Activated T-cell treated with anti-CD3 and anti-CD28 coated beads, Interleukin-2, amount 50 U/mL, for 4 hours (primary cell): Measurements from ENCODE around the gene EIF2A. TPM values are rescaled to one million over a fixed set of nuclear protein-coding genes. Genes with fewer than 3 reads are reported as not detected.
A peak's percentile ranks its signal among the peaks of the same experiment; 100 is the strongest.
"Not testable (repeated sequence)": the region's sequence is repeated elsewhere in the genome, so short reads cannot be mapped to it uniquely, and the experiment has no call there.

Experiments
- ATAC-seq, 2 donors: fragments of 200-7000 bp; cut with Tn5 transposase; one replicate each; pipeline ENCODE4 v1.10.0; 2021
- DNase-seq: peaks from one replicate; pipeline ENCODE4 v3.0.0-alpha.2; 2020
- H3K27me3 Mint-ChIP-seq: one replicate; pipeline ENCODE4 v1.8.0; 2021; ENCODE audit warnings: low read depth, mixed read lengths
- H3K36me3 Mint-ChIP-seq: one replicate; pipeline ENCODE4 v1.8.0; 2022; ENCODE audit warnings: mixed read lengths; ENCODE audit not compliant: insufficient read depth
- H3K4me1 Mint-ChIP-seq: one replicate; pipeline ENCODE4 v1.8.0; 2021; ENCODE audit warnings: low read depth, mixed read lengths
- H3K4me3 Mint-ChIP-seq: one replicate; pipeline ENCODE4 v1.8.0; 2021; ENCODE audit warnings: mild to moderate bottlenecking, moderate library complexity, mixed read lengths
- H3K9me3 Mint-ChIP-seq: one replicate; pipeline ENCODE4 v1.8.0; 2021; ENCODE audit warnings: mixed read lengths
- total RNA-seq, 3 donors: library from RNA; stranded (reverse); gene quantifications; one replicate each; pipeline ENCODE4 v1.2.1, GENCODE V29; 2021

EIF2A gene
- 100 to 1,000 TPM; 163 to 180 (median 163) TPM for total RNA-seq

DNA sequence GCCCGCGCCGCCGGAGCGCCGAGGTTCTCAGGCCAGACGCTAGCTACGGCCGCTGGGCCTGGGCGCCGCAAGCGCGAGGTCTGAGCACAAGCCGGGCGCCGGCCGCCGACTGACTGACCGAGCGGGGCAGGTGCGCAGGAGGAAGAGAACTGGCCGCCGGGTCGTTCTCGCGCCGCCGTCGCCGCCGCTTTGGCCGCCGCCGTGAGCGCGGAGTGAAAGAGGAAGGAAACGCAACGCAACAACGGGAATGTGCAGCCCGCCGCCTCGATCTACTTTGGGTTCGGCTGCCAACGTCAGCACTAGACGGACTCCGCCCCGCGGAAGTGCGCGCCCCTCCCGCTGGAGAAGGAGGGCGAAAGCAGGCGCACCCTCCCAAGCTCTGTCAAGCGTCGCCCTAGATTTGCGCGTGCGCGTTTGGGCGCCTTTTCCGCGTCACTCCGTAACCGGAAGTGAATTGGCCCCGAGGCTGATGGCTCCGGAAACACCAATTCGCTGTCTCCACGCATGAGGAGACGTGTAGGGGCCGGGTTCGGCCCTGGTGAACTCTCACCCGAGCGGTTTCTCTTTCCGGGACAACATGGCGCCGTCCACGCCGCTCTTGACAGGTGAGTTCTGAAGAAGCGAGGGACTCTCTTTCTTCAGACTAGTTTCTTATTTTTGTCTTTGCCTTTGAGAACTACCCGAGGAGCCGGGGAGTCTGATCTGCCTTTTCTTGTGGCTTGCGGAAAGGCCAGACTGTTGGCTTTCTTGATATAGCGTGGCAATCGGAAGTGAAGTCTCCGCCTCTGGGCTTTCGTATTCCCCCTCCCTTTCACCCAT is at the start of gene EIF2A, which contains the start of gene SERP1:
Gene EIF2A, plus strand, starts transcription at position 562 of the 819 bp plus-strand sequence. Its CDS starts 16 bp downstream, at position 578.
Gene SERP1, minus strand, starts transcription at position 271 of the 819 bp plus-strand sequence. CDS start 361 bp downstream, outside the sequence.
- Mint-ChIP-seq H3K36me3 (peaks cover 44% of the 10 kb centered on the region), H3K4me1 (peaks cover 60% of the 10 kb centered on the region), H3K9me3 (no peaks in the 10 kb centered on the region), H3K4me3 (peak within 1 kb of the TSS; percentile 96), H3K27me3 (no peaks in the 10 kb centered on the region)
- peak; percentile 91 to 92 for ATAC-seq
- peak; percentile 99 for DNase-seq

DNA sequence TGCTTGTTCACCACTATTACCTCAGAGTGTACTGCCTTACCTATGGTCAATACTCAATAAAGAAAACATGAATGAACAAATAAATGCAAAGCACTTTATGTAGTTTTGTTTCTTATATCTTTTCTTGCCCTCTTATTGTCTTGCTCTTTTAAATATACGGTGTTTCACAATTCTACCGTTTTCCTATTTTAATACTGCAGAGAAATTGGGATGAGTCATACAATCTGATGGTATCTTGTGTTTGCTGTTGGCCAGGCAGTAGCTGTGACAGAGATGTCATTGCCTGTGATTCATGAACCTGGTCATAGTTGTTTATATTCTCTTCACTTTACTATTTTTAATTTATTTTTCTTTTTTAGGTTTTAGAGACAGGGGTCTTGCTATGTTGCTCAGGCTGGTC is 48.6 kb upstream of the EIF2A start:
- ATAC-seq = no peak
- no peak for DNase-seq
- Mint-ChIP-seq H3K9me3 (peaks cover 4% of the 10 kb centered on the region), H3K4me3 (no peak overlapping the region), H3K4me1 (no peaks in the 10 kb centered on the region), H3K36me3 (no peaks in the 10 kb centered on the region), H3K27me3 (no peaks in the 10 kb centered on the region)

DNA sequence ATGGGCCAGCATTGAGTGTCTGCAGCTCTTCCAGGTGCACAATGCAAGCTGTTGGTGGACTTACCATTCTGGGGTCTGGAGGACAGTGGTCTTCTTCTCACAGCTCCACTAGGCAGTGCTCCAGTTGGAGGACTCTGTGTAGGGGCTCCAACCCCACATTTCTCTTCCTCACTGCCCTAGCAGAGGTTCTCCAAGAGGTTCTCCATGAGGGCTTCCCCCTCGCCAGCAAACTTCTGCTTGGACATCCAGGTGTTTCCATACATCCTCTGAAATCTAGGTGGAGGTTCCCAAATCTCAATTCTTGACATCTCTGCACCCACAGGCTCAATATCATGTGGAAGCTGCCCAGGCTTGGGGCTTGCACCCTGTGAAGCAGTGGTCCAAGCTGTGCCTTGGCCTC is 45.6 kb upstream of the EIF2A start:
- ATAC-seq, H3K4me3 Mint-ChIP-seq, H3K4me1 Mint-ChIP-seq, DNase-seq, H3K9me3 Mint-ChIP-seq, H3K36me3 Mint-ChIP-seq: not testable (repeated sequence)
- peaks cover 18% of the 10 kb centered on the region for H3K27me3 Mint-ChIP-seq

DNA sequence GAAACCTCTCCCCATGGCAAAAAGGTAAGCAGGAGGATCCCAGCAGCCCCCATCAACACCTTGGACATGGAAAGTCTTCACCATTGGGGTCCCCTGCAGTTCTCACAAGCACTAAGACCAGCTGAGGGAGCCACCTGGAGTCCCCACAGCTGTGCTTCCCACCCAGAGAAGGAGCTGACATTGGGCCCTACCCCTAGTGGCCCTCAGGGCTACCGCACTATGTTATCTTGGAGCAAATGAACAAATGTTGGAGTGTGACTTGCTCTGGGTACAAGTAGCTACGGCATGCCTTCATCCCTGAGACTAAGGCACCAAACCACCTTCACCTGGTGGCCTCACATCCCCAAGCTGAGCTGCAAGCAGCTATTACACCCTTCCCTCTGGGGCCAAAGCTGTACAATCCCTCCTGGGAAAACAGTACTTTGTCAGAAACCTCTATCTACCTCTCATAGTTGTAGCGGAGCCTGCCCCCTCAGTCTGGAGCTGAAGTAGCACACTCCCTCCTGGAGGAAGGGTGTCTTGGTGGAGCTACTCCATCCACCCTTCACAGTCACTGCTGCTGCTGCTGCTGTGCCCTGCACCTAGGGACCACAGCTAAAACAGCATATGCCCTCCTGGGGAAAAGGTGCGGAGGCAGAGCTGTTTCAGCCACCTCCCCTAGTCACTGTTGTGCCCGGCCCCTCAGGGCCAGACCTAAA is 43.0 kb upstream of the EIF2A start:
- Mint-ChIP-seq H3K27me3 (peaks cover 25% of the 10 kb centered on the region), H3K9me3 (peaks cover 4% of the 10 kb centered on the region), H3K4me1 (no peaks in the 10 kb centered on the region), H3K36me3 (no peaks in the 10 kb centered on the region), H3K4me3 (no peak overlapping the region)
- no peak for DNase-seq
- no peak for ATAC-seq

DNA sequence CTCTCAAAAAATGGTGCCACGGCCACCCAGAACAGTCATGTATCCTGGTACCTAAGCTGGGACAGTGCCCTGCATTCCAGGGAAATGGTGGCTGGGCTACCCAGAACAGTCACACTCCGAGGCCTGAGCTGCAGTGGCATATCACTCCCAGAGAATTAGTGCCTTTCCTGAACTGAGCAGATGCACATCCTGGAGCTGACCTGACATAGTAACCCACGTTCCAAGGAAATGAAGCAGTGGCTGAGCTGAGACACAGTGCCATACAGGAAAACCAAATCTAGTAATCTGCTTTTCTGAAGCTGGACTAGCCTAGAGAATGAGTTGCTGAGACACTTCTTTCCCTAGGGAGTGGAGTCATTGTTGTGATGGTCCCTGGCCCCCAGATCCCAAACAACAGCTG is 42.1 kb upstream of the EIF2A start:
- H3K36me3 Mint-ChIP-seq = no peaks in the 10 kb centered on the region
- ATAC-seq (no peak), DNase-seq (no peak)
- peaks cover 25% of the 10 kb centered on the region for H3K27me3 Mint-ChIP-seq
- H3K4me1 Mint-ChIP-seq = no peaks in the 10 kb centered on the region
- peaks cover 4% of the 10 kb centered on the region for H3K9me3 Mint-ChIP-seq
- no peak overlapping the region for H3K4me3 Mint-ChIP-seq

DNA sequence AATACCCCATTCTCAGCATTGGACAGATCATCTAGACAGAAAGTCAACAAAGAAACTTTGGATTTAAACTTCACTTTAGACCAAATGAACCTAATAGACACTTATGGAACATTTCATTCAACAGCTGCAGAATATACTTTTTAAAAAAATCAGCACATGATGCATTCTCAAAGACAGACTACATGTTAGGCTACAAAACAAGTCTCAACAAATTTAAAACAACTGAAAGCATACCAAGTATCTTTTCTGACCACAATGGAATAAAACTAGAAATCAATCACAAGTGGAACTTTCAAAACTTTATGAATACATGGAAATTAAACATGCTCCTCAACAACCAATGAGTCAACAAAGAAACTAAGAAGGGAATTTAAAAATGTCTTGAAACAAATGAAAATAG is 38.2 kb upstream of the EIF2A start:
- H3K27me3 Mint-ChIP-seq = peaks cover 25% of the 10 kb centered on the region
- DNase-seq (no peak), ATAC-seq (no peak)
- no peak overlapping the region for H3K4me3 Mint-ChIP-seq
- H3K9me3 Mint-ChIP-seq = no peaks in the 10 kb centered on the region
- no peaks in the 10 kb centered on the region for H3K4me1 Mint-ChIP-seq
- H3K36me3 Mint-ChIP-seq = no peaks in the 10 kb centered on the region

DNA sequence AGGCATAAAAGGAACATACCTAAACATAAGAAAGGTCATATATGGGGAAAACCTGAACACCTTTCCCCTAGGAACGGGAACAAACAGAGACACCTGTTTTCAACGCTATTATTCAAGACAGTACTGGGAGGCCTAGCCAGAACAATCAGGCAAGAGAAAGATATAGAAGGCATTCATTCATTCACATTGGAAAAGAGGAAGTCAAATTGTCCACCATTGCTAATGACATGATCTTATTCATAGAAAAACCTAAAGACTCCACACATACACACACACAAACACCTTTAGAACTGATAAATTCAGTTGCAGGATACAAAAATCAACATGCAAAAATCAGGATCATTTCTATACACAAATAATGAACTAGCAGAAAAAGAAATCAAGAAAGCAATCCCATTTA is 36.8 kb upstream of the EIF2A start:
- no peak for ATAC-seq
- Mint-ChIP-seq H3K4me3 (no peak overlapping the region), H3K27me3 (peaks cover 24% of the 10 kb centered on the region), H3K4me1 (no peaks in the 10 kb centered on the region), H3K9me3 (no peaks in the 10 kb centered on the region), H3K36me3 (no peaks in the 10 kb centered on the region)
- DNase-seq = no peak

DNA sequence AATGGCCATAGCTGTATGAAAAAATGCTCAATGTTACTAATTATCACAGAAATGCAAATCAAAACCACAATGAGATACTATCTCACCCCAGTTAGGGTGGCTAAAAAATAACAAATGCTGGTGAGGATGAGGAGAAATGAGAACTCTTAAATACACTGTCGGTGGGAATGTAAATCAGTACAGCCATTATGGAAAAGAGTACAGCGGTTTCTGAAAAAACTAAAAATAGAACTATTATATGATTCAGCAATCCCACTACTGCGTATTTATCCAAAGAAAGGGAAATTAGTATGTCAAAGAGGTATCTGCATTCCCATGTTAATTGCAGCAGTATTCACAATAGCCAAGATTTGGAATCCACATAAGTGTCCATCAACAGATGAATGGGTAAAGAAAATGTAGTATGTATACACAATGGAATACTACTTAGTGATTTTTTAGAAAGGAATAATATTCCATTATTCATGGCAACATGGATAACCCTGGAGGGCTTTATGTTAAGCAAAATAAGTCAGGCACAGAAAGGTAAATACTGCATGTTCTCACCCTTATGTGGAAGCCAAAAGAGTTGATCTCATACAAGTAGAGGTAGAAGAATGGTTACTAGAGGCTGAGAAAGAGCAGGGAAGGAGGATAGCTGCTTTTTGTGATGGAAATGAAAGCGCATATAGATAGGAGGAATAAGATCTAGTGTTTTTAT is 35.3 kb upstream of the EIF2A start:
- Mint-ChIP-seq H3K4me1 (no peaks in the 10 kb centered on the region), H3K36me3 (no peaks in the 10 kb centered on the region), H3K27me3 (peaks cover 13% of the 10 kb centered on the region), H3K4me3 (no peak overlapping the region), H3K9me3 (no peaks in the 10 kb centered on the region)
- DNase-seq = no peak
- no peak for ATAC-seq

DNA sequence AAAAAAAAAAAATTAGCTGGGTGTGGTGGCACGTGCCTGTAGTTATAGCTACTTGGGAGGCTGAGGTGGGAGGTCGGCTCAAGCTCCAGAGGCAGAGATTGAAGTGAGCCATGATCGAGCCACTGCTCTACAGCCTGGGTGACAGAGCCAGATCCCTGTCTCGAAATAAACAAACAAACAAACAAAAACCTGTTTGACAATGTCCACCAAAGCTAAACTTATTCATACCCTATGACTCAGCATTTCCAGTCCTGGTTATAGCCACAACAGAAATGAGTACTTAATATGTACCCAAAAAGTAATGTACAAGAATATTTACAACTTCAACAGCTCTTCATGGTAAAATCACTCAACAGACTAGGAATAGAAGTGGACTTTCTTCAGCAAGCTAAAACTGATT is 31.4 kb upstream of the EIF2A start:
- H3K27me3 Mint-ChIP-seq = peaks cover 7% of the 10 kb centered on the region
- no peak for DNase-seq
- H3K4me3 Mint-ChIP-seq = no peak overlapping the region
- peaks cover 7% of the 10 kb centered on the region for H3K9me3 Mint-ChIP-seq
- no peaks in the 10 kb centered on the region for H3K4me1 Mint-ChIP-seq
- peaks cover 2% of the 10 kb centered on the region for H3K36me3 Mint-ChIP-seq
- ATAC-seq = no peak

DNA sequence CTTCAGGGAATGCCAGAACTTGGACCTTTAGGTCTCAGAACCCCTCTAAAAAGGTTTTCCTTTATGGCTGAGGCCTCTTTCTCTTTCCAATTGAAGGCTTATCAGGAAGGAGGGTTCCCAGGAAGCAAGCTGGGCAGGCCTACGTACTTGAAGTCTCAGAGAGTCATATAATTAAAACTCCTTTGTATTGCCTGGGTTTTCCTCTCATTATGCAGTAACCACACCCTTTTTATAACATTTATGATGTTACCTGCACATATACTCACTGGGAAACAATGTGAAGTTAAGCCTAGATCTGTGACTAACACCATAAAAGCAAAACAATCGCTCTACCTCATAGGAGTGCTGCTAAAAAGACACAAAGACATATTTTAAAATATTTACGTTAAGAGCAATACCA is 27.6 kb upstream of the EIF2A start:
- ATAC-seq = no peak
- DNase-seq = no peak
- no peak overlapping the region for H3K4me3 Mint-ChIP-seq
- peaks cover 3% of the 10 kb centered on the region for H3K27me3 Mint-ChIP-seq
- H3K9me3 Mint-ChIP-seq = peaks cover 7% of the 10 kb centered on the region
- peaks cover 2% of the 10 kb centered on the region for H3K36me3 Mint-ChIP-seq
- no peaks in the 10 kb centered on the region for H3K4me1 Mint-ChIP-seq

DNA sequence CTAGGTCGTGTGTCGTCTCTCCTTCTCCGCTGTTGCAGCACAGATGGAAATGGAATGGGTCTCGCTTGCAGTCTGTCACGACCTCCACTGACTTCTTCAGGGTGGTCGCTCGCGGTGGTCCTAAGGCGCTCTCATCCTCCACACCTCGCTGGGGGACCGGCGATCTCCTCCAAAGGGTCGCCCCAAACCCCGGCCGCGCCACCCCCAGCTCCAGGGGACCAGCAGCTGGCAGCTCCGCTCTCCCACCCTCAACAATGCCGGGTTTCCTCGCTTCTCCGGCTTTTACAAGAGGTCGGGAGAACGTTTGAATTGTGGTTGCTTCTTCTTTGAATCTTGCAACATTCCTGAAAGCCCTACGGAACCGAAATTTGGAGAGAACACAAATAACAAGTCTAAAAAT is 26.2 kb upstream of the EIF2A start:
- DNase-seq = no peak
- no peak for ATAC-seq
- Mint-ChIP-seq H3K4me3 (no peak overlapping the region), H3K27me3 (no peaks in the 10 kb centered on the region), H3K4me1 (no peaks in the 10 kb centered on the region), H3K36me3 (peaks cover 2% of the 10 kb centered on the region), H3K9me3 (peaks cover 7% of the 10 kb centered on the region)

DNA sequence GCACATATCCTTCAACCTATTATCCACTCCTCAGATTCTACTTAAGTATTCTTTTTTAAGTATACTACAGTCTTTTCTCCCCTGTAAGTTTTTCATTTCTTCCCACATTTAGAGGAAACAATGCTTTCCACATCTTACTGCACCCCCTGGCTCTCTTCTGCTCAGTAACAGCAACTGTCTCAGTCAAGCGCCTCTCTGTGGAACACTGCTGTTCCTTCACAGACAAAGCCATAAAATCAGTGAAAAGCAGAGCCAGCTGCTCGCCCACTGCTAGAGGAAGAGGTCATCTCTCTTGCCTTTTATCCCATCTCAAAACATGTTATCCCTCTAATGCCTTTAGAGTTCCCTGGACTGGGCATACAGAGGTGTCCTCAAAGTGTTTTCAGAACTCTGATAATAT is 25.1 kb upstream of the EIF2A start:
- peaks cover 7% of the 10 kb centered on the region for H3K9me3 Mint-ChIP-seq
- ATAC-seq = no peak

DNA sequence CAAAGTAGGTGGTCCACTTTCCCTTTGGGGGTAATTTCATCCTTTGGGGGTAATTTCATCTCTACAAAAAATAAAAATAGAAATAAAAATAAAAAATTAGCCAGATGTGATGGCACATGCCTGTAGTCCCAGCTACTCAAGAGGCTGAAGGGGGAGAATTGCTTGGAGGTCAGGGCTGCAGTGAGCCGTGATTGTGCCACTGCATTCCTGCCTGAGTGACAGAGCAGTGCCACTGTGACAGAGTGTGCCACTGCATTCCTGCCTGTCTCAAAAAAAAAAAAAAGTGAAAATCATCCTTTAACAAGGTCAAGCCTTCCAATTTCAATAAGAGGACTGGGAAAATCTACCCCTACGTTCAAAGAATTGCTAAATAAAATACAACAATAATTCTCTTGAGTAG is 23.0 kb upstream of the EIF2A start:
- Mint-ChIP-seq H3K27me3 (no peaks in the 10 kb centered on the region), H3K9me3 (no peaks in the 10 kb centered on the region), H3K4me3 (no peak overlapping the region), H3K36me3 (no peaks in the 10 kb centered on the region), H3K4me1 (no peaks in the 10 kb centered on the region)
- no peak for ATAC-seq
- no peak for DNase-seq

More for the DNA sequence above, 25.1 kb upstream of the EIF2A start:
- H3K27me3 Mint-ChIP-seq = no peaks in the 10 kb centered on the region
- no peak for DNase-seq
- no peak overlapping the region for H3K4me3 Mint-ChIP-seq
- H3K4me1 Mint-ChIP-seq = no peaks in the 10 kb centered on the region
- peaks cover 2% of the 10 kb centered on the region for H3K36me3 Mint-ChIP-seq

DNA sequence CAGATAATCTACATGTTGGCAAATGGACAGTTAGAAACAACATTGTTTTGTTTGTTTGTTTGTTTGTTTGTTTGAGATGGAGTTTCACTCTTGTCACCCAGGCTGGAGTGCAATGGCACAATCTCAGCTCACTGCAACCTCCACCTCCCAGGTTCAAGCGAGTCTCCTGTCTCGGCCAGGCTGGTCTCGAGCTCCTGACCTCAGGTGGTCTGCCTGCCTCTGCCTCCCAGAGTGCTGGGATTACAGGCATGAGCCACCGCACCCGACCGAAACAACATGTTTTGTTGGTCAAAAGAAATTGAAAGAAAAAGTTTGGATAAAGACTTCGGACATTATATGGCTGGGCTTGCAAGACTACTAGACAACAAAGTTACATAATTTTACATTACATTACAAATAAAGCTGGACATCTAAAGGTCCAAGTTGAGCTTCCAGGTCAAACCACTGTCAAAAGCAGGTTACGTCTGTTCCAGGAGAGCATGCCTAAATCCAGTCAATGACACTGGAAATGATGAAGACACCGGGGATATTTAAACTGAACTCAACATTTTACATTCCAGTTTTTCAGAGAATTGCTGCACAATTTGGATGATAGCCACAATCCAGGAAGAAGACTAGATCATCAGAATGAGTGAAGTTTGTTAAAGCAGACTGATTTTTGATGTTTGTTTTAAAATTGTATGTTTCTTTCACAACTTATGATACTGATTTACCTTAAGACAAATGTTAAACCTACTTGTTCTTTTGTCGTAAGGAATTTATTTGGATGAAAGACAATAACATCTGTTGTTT is 18.9 kb upstream of the EIF2A start:
- Mint-ChIP-seq H3K27me3 (no peaks in the 10 kb centered on the region), H3K9me3 (no peaks in the 10 kb centered on the region), H3K36me3 (no peaks in the 10 kb centered on the region), H3K4me1 (peaks cover 6% of the 10 kb centered on the region), H3K4me3 (no peak overlapping the region)
- DNase-seq (no peak), ATAC-seq (no peak)
